ENCODE results near the gene RNF121.

Gene RNF121

DNA sequence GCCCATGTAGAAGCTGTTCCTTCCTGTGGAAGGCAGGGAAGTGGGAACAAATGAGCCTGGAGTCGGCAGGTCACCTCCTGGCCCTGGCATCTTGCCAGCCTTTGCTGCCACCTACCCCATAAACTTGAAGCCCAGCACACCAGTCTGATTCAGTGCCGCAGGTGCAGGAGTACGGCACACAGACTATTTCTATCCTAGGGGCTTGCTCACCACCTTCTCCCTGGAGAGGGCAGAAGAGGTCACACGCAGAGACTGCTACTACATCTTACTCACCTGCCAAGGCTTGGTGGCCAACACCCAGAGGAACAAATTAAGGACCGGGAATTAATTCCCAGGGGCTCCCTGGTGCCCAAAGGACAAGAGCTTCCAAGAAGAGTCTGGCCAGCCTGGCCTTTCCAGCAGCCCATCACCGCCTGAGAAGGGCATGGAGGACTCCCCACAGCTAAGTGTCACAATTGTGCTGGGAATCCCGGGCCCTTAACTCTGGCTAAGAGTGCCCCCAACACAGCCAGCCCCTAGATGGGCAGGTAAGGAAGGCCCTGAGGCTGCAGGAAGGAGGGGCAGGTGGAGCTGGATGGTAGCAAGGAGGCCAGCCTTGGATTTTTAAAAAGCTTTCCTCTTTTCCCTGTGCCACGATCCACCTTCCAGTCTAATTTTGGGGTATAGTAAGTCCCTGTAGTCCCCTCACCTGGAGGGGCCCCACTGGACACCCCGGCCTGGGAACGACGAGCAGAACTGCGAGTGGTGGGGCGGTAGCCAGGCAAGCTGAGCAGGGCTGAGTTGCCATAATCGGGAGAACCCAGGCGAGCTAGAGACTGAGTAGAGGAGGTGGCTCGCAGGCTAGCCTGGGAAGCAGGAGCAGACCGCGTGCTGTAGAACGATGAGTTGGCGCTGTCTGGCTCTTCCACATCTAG lies 76.8 kb downstream of the RNF121 start:
- no peak for DNase-seq

DNA sequence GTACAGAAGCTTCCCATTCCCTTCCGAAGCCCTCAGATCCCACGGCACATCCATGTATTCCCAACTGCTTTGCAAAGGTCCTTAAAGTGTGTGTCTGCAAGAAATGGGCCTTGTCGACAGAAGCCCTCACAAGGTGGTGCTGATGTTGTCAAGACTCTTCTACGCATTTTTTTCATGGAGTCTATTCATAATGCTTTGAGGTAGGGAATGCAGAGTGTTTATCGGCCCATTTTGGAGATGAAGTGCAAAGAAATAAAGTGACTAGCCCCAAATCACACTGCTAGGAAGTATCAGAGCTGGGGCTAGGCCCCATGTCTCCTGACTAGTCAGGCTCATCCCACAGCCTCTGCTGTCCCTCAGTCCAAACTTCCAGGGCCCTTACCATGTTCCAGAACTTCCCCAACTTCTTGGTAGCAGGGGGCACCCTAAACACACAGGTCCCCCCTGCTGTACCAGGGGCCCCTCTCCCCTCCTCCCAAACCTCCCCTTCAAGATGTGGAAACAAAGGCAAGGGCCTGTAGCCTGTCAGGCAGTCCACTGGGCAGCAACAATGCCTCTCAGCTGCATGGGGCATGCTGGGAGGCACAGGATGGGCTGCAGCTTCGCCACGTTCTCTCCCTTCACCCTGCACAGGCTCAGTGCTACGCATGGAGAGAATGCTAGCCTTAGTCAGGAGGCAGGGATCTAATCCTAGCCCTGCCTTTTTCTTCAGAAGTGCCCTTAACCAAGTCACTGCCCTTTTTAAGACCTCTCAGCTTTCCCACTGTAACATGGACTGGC lies 77.7 kb downstream of the RNF121 start:
- no peak for DNase-seq

DNA sequence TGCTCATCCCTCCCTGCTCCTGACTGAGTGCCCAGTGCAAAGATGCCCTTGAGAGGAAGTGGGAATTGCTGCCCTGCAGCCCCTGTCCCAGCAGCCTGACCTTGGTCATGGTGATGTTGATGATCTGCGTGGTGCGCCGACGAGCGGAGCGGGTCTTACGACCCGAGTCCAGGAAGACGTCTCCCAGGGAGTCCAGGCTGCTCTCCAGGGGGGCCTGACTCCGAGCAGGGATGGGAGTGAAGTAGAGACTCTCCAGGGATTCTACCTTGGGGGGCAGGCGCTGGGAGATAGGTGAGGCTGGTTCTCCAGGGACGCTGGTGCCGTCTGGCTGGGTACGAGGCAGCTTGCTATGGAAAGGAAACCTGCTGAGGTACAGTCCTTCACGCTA lies 78.2 kb downstream of the RNF121 start:
- DNase-seq = no peak

DNA sequence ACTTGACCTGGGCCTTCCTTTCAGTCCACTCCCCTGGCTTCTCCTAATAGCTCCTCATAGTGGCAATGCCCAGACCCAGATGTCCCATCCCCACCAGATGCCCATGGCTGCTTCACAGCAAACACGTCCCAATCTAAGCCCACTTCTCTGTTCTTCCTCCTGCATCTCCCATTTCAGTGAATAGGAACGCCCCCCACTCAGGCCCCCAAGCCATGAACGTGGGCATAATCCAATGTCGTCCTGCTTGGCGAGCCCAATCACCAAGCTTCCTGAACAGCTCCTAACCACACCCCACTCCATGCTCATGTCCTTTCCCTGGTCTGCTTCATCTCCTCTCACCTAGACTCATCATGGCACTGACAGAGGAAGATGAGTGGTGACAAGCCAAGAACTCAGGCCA lies 78.7 kb downstream of the RNF121 start:
- no peak for DNase-seq

DNA sequence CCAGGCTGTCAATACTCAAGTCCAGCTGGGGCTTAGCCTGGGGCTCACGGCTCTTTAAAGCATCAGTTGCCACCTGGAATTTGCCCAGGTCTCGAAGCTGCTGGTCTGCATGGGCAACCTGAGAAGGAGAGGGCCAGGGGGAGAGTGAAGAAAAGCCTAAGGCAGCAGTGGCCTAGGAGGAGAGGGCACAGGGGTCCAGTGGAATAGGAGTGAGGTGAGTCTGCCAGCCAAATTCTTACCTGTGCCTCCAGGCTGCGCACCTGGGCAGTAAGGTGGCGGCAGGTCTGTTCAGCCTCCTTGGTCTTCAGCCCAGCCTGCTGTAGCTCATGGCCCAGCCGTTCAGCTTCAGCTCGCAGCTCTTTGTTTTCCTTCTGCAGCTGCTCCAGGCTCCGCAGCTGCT lies 79.9 kb downstream of the RNF121 start:
- no peak for DNase-seq

DNA sequence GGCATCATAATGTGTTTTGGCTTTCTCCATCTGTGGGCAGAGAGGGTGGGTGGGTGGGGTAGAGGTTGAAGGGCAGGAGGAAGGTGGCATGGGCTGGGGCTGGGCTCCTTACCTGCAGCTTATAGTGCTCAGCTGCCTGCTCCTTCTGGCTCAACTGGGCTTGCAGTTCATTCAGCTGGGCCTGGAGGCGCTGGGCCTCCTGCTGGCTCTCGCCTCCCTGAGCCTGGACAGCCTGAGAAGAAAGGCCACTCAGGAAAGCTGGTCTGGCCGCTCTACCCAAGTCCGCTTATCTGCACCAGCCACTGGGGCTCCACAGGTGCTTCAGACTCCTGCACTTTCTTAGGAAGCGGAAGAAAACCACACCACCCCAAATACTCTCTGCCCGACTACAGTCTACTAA lies 80.3 kb downstream of the RNF121 start:
- no peak for DNase-seq

DNA sequence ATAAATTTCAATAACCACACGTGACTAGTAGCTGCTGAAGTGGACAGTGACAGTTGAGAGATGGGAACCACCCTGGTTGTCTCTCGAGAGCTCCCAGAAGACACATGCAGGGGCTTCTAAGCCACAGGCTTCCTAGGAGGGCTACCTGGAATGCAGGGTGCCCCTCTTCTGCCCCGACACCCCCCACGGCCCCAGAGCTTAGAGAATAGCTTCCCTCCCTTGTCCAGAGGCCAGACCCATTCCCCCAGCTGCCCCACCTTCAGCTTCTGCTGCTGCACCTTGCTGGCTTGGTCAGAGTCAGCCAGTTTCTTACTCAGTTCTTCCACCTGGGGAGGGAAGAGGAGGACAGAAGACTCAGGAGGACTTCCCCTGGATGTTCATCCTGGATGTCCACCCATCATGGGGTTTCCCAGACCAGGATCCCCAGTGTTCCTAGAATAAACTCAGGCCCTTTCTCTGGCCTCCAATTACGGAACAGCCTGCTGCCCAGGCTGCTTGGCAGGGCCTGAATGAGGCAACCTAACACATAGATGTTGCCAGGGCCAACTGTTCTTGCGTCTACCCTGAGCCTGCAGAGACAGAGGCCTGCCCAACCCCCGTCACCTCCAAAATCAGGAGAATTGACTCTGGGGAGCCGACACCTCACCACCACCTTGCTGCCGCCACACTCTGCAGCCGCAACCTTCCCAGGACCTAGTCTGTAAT lies 81.8 kb downstream of the RNF121 start:
- no peak for DNase-seq

DNA sequence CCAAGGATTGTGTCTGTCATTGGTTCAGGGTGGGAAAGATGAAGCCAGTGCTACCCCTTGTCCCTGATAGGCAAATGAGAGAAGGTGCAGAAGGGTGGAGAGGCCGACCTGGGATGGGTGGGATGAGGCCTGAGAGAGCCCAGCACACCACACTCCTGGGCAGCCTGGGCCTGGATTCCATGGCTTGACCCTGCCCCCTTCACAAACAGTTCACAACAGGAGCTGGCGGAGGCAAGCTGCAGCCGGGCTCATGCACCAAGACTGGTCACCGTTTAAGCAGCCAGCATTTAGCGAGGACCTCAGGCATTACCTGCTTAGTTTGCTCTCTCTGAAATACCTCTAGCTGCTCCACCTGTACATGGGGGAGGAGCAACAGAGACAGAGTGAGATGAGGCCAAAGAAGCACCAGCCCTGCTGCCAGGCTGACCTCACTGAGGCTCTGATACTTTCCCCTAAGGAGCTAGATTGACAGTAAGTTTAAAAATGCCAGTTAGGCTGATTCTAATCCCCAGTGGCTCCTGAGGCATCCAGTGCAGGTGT lies 83.3 kb downstream of the RNF121 start:
- DNase-seq = no peak

DNA sequence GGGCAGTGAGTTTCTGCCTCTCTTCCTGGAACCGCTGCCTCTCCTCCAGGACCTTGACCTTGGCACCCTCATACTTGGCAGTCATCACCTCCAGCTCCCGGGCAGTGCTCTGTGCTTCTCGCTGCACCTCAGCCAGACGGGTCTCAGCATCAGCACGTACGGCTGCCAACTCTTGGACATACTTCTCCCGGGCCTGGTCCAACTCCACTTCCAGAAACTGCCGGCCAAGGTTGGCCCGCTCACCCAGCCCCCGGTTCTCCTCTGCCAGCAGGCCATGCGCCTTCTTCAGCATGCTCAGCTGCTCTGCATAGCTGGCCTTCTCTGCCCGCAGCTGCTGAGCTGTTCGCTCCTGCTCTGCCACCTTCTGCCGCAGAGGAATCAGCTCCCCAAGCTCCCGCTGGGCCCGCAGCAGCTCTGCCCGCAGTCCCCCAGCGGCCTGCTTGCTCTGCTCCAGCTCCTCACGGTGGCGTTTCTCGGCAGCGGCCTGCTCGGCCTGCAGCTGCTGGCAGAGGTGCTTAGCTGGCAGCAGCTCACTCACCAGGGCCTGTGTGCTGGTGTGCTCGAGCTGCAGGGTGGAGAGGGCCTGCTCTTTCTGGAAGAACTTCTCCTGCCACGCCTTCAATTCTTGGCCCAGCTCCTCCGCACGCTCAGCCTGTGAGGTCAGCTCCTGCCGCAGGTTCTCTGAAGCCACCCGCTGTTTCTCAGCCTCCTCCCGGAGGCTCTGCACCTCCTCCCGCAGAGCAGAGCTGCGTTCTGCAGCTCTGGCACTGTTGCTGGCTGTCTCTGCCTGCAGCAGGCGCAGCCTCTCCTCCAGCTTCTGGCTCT lies 84.3 kb downstream of the RNF121 start:
- DNase-seq = no peak

DNA sequence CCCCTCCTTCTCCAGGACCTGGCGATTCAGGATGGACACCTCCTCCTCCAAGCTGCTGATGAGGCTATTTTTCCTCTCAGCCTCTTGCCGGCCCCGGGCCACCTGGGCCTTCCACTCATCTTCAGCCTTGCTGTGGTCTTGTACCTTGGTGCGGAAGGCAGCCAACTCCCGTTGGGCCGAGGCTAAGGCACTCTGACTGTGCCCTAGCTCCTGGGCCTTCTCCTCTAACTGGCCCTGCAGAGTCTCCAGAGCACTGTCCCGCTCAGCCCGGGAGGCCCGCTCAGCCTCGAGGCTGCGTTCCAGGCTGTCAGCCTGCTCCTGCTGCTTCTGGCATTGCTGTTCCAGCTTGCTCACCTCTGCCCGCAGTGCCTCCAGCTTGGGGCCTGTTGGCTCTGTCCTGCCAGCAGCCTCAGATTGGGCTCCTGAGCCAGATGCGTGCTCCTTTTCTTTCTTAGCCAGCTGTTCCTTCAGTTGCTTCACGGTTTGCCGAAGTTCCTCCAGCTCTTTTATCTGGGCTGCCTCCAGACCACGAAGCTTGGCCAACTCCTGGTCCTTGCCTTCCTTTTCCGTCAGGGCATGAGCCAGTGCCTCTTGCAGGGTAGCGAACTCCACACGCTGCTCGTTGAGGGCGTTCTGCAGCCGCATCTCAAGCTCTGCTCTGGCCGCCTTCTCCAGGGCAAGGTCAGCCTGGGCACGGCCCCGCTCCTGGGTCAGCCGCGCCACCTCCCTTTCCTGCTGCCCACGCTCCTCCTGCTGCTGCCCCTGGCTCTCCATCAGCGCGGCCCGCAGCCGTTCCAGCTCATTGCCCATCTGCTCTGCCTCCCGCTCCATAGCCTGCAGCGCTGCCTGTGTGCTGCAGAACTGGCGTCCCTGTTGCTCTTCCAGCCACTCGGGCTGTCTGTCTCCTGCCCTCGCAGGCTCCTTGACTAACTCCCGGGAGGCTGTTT lies 85.2 kb downstream of the RNF121 start:
- DNase-seq = no peak

DNA sequence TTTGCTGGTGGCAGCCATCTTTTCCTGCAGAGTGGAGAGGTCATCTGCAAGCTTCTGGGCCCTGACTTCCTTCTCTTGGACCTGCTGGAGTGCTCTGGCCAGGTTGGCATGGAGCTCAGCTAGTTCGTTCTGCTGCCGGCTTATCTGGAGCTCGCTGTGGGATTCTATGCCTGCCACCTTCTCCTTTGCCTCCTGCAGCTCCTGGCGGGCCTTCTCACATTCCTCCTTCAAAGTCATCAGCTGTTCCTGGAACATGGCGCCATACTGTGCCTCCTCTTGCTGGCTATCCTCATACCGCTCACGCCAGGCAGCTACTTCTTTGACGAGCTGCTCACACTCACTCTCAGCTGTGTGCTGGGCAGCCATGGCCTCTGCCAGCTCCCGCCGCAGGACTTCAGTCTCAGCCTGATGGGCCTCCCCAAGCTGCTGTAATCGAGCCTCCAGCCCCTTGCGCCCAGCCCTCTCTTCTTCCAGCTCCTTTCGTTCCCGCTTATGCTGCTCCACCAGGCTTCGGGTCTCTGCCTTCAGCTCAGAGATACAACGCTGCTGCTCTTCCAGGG lies 86.0 kb downstream of the RNF121 start:
- DNase-seq = no peak

DNA sequence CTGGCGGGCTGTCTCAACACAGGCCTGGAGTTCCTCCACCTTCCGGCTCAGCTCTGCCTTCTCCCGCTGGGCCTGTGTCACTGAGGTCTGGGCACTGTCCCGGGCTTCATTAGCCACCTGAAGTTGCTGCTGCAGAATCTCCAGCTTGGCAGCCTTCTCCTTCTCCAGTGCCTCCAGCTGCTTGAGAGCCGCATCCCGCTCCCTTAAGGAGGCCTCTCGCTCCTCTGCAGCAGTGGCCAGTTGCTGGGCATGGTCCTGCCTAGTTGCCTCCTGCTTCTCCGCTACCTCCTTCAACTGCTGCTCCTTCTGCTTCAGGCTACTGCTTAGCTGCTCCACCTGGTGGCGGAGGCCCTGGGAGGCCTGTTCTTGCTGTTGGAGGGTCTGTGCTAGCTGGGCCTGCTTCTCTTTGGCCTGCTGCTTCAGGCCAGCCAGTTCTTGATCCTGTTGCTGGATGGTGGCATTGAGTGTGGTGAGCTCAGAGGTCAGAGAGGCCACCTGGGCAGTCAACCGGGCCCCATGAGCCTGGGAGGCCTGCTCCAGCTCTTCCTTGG lies 86.7 kb downstream of the RNF121 start:
- no peak for DNase-seq

DNA sequence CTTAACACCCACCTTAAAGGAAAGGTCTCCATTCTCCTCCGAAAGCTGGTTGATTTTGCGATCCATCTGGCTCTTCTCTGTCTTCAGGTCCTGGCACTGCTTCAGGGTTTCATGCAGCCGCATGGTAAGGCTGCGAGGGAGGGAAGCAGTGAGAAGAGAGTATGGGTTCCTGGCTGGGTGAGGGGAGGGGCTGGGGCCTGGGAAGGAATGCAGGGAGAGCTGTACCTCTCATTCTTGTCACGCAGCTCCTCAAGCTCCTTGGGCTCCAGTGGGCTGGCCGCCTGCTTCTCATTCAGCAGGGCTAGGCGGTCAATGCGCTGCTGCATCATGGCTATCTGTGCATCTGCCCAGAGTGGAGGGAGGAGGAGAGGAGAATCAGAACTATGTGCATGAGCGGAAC lies 89.3 kb downstream of the RNF121 start:
- DNase-seq = no peak

DNA sequence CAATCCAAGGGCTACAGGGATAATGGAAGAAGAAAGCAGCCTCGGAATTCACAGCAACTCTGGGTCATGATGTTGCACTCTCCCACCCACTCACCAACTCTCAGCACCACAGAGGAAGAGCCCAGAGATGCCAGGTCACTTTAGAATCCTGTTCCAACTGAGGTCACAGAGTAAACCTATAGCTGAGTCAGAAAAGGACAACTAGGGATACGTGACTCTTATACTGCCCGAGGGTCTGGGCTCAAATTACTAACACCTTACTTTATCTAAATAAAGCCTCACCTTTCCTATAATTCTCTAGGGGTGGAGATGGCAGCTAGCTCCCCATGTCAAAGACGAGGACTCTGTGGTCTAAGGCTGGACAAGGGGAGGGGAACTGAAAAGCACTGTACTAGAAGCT lies 94.5 kb downstream of the RNF121 start:
- no peak for DNase-seq

DNA sequence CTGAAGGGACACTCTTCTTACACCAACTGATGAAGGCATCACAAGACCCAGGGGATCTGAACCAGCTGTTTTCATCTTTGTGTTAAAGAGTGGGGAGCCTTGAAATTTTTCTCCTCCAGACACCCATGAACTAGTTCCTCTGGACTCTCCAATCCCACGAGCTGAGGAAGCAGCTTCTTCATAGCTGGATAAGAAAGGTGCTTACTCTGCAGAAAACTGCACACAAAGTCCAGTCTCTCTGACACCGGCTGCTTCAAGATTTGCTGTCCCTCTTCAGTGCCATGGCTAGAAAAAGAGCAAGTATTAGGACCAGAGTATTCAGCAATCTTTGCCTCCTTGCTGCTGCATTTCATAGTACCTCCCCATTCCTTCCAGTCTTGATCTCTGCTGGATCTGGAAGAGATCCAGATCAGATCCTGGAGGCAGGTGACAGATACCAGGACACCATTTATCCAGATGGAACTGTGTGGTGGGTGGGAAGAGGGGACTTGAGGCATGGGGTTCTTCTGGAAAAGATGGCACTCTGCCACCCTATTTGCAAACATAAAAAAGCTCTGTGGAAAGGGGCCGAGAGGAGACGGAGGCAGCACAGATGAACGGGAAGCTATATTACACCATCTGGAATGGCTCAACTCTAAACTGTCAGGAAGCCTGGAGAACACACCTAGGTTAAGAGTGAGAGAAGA lies 95.4 kb downstream of the RNF121 start:
- DNase-seq = no peak

DNA sequence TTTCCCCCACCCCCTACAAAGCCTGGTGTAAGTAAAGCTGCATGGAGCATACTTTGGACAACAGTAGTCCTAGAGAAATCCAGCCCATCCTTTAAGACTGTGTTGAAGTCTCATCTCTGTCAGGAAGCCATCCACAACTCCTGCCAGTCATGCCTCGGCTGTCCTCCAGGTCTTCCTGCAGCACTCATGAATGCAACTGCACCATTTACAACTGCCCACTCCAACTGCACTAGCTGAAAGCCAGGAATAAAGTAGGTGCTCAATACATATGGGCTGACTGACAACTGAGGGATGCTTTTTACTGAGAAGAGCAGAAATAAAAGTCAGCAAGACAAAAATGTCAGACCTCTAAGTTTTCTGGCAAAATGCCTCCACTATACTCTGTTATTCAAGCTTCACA lies 97.2 kb downstream of the RNF121 start:
- DNase-seq = no peak

DNA sequence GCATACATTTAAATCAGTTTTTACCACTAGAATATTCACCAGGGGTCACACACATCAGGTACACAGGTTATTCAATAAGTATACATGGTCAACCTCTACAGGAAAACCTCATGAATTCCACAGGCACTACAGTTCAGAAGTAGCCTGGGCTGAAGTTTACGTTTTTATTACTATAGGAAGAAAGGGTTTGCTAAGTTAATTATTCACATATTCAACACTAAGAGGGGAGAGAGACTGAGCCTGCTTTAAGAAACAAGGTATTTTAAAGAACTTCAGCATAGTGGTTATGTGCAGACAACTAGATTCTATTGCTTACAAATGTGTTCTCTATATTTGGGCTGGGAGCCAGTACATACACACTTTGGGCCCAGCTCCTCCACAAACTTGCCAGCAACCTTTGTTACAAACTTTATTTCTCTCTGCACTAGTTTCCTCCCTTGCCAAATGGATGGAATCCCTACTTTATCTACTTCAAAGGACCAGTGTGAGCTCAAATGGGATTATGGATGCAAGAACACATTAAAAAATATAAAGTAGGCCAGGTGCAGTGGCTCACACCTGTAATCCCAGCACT lies 101.7 kb downstream of the RNF121 start:
- no peak for DNase-seq

DNA sequence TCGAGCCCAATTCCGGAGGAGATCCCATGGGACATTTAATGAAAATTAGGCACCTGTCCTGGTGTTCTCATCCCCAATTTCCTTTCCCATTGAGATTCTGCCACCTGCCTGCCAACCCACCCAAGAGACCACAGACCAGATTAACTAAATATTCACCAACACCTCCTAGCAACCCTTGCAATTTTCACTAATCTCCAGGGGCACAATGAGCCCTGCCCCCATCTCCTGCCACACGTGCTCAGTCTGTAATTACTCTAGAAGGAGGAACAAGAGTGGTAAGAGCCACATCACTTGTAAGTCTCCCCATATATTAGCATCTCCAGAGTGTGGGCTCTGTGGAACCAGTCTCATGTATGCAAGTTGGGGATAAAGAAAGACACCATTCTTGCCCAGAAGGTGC lies 107.8 kb downstream of the RNF121 start:
- DNase-seq = no peak

All from right kidney (tissue), 1 donor.